ENCODE data around the gene SPTLC3. TPM values are rescaled to one million over a fixed set of nuclear protein-coding genes. Genes with fewer than 3 reads are reported as not detected.

The SPTLC3 gene
- total RNA-seq, 1 donor from 2014 or later: 0.41 TPM

- H3K9me3 Mint-ChIP-seq (ENCODE audit: unreplicated experiment): no peaks in the 10 kb centered on the region
Measured at GRCh38 chr20:13028673-13029072, 19.9 kb downstream of the SPTLC3 start.

GRCh38 chr20:13029687-13030375, 21.1 kb downstream of the SPTLC3 start:
- no peak for DNase-seq (ENCODE audit: low spot score)
- H3K4me3 Mint-ChIP-seq (ENCODE audit: unreplicated experiment): no peak overlapping the region
- H3K9me3 Mint-ChIP-seq (ENCODE audit: unreplicated experiment): no peaks in the 10 kb centered on the region
- H3K27me3 Mint-ChIP-seq (ENCODE audit: unreplicated experiment): peaks cover 1% of the 10 kb centered on the region
- H3K36me3 Mint-ChIP-seq (ENCODE audit: low read depth, unreplicated experiment): no peaks in the 10 kb centered on the region
- no peak overlapping the region for H3K27ac Mint-ChIP-seq (ENCODE audit: unreplicated experiment)
- no peak for TF ChIP-seq CTCF (IDR thresholded peaks at IDR 0.05; ENCODE audit: unreplicated experiment)
- no peaks in the 10 kb centered on the region for H3K4me1 Mint-ChIP-seq (ENCODE audit: unreplicated experiment)

More at GRCh38 chr20:13028673-13029072, 19.9 kb downstream of the SPTLC3 start:
- Mint-ChIP-seq H3K36me3 (ENCODE audit: low read depth, unreplicated experiment) (no peaks in the 10 kb centered on the region), H3K27me3 (ENCODE audit: unreplicated experiment) (peaks cover 1% of the 10 kb centered on the region), H3K4me3 (ENCODE audit: unreplicated experiment) (no peak overlapping the region), H3K27ac (ENCODE audit: unreplicated experiment) (no peak overlapping the region), H3K4me1 (ENCODE audit: unreplicated experiment) (no peaks in the 10 kb centered on the region)
- no peak for DNase-seq (ENCODE audit: low spot score)
- no peak for TF ChIP-seq CTCF (IDR thresholded peaks at IDR 0.05; ENCODE audit: unreplicated experiment)

DNA sequence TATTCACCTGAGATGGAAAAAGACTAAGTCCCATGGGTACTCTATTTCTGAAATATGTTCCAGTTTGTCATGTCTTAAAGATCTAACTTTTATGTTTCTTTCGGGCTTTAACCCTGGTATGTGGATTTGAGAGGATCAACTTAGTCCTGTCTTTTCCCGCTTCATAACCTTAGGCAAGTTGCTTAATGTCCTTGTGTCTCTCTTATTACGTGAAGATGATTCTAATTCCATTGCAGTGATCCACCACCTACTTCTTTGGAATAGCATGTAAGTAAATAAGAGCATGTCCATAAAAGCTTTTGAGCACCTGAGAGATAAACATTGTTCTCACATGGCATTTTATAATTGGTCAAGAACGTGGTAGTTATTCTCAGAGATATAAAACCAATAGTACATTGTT, 23.0 kb downstream of the SPTLC3 start:
- no peak for TF ChIP-seq CTCF (IDR thresholded peaks at IDR 0.05; ENCODE audit: unreplicated experiment)
- H3K27ac Mint-ChIP-seq (ENCODE audit: unreplicated experiment): no peak overlapping the region
- peaks cover 1% of the 10 kb centered on the region for H3K27me3 Mint-ChIP-seq (ENCODE audit: unreplicated experiment)
- no peak overlapping the region for H3K4me3 Mint-ChIP-seq (ENCODE audit: unreplicated experiment)
- no peaks in the 10 kb centered on the region for H3K36me3 Mint-ChIP-seq (ENCODE audit: low read depth, unreplicated experiment)
- DNase-seq (ENCODE audit: low spot score): no peak
- H3K9me3 Mint-ChIP-seq (ENCODE audit: unreplicated experiment): no peaks in the 10 kb centered on the region
- H3K4me1 Mint-ChIP-seq (ENCODE audit: unreplicated experiment): no peaks in the 10 kb centered on the region

DNA sequence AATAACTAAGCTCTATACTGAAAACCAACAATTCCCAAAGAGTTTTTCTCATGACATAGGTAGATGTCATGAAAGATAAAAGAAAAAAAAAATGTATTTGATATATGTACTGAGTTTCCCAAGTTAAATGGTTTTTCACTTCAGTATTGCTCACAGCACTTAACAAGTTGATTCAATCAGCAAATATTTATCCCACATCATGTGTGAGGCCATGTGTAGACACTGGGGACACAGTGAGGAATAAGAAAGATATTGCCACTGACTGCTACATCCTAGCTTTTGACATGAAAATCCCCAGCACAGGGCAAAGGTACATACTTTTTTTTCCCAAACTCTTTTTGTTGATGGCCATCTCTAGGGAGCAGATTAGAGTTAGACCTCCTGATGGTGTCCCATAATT, 25.3 kb downstream of the SPTLC3 start:
- Mint-ChIP-seq H3K4me3 (ENCODE audit: unreplicated experiment) (no peak overlapping the region), H3K27ac (ENCODE audit: unreplicated experiment) (no peak overlapping the region), H3K4me1 (ENCODE audit: unreplicated experiment) (no peaks in the 10 kb centered on the region), H3K36me3 (ENCODE audit: low read depth, unreplicated experiment) (no peaks in the 10 kb centered on the region), H3K27me3 (ENCODE audit: unreplicated experiment) (no peaks in the 10 kb centered on the region), H3K9me3 (ENCODE audit: unreplicated experiment) (no peaks in the 10 kb centered on the region)
- no peak for DNase-seq (ENCODE audit: low spot score)
- TF ChIP-seq CTCF (IDR thresholded peaks at IDR 0.05; ENCODE audit: unreplicated experiment): no peak

DNA sequence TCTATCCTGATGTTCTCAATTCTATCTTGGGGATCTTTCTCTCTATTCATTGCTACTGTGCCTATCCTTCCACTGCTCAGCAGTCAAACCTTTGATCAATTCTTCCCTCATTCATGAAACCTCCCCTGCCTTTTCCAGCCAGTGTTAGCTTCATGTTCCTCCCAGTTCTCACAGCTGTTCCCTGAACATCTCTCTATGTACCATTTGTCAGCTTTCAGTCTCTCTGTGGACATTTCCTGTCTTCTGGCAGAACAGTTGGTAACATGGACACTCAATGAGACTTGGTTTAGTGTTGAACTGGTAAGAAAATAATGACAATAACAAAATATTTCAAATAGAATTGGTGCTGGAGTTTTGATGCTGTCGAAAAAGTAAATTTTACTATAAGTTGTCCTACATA, 26.2 kb downstream of the SPTLC3 start:
- DNase-seq (ENCODE audit: low spot score): no peak
- Mint-ChIP-seq H3K27ac (ENCODE audit: unreplicated experiment) (no peak overlapping the region), H3K4me1 (ENCODE audit: unreplicated experiment) (no peaks in the 10 kb centered on the region), H3K36me3 (ENCODE audit: low read depth, unreplicated experiment) (no peaks in the 10 kb centered on the region), H3K9me3 (ENCODE audit: unreplicated experiment) (no peaks in the 10 kb centered on the region), H3K4me3 (ENCODE audit: unreplicated experiment) (no peak overlapping the region), H3K27me3 (ENCODE audit: unreplicated experiment) (no peaks in the 10 kb centered on the region)
- no peak for TF ChIP-seq CTCF (IDR thresholded peaks at IDR 0.05; ENCODE audit: unreplicated experiment)
